Cerebellar nuclear complex (tissue), 1 donor: ENCODE results near the gene ABCB8.
"Not testable (repeated sequence)": the region's sequence is repeated elsewhere in the genome, so short reads cannot be mapped to it uniquely, and the experiment has no call there.

Experiments
- DNase-seq, 2 experiments: peaks; one replicate each; lab custom pipeline; 2025; lab: John Stamatoyannopoulos, UW

ABCB8 gene

GRCh38 chr7:151035026-151035717, 6.9 kb downstream of the ABCB8 start:
- DNase-seq, result no peak

GRCh38 chr7:151035902-151036301, 7.7 kb downstream of the ABCB8 start:
- no peak for DNase-seq

- no peak for DNase-seq
Measured at GRCh38 chr7:151038951-151039849, 10.9 kb downstream of the ABCB8 start.

GRCh38 chr7:151039850-151040548, 11.7 kb downstream of the ABCB8 start:
- no peak for DNase-seq

GRCh38 chr7:151040616-151041375, 12.5 kb downstream of the ABCB8 start:
- DNase-seq, result no peak

GRCh38 chr7:151043449-151043848, 15.2 kb downstream of the ABCB8 start:
- DNase-seq, result not testable (repeated sequence)

GRCh38 chr7:151043959-151044358, 15.7 kb downstream of the ABCB8 start:
- DNase-seq, result no peak

GRCh38 chr7:151045262-151045661, 17.0 kb downstream of the ABCB8 start:
- DNase-seq, result no peak

GRCh38 chr7:151045967-151046366, 17.7 kb downstream of the ABCB8 start:
- no peak for DNase-seq

- no peak for DNase-seq
Measured at GRCh38 chr7:151046603-151047573, 18.6 kb downstream of the ABCB8 start.

GRCh38 chr7:151047976-151048815, 19.9 kb downstream of the ABCB8 start, which contains the start of gene ASIC3:
Gene ASIC3, plus strand, starts transcription at chr7:151048531. Its CDS starts 355 bp downstream, at chr7:151048886.
- no peak for DNase-seq

- DNase-seq, result no peak
Measured at GRCh38 chr7:151048911-151049463, 20.7 kb downstream of the ABCB8 start.

GRCh38 chr7:151051108-151051507, 22.9 kb downstream of the ABCB8 start:
- DNase-seq, result no peak

GRCh38 chr7:151053096-151053495, 24.8 kb downstream of the ABCB8 start:
- DNase-seq, result no peak

GRCh38 chr7:151053751-151054150, 25.5 kb downstream of the ABCB8 start:
- DNase-seq, result no peak

GRCh38 chr7:151056283-151056665, 28.0 kb downstream of the ABCB8 start:
- DNase-seq, result no peak

GRCh38 chr7:151056666-151057505, 28.6 kb downstream of the ABCB8 start:
- no peak for DNase-seq

- no peak for DNase-seq
Measured at GRCh38 chr7:151057506-151057988, 29.3 kb downstream of the ABCB8 start, which contains the start of gene CDK5. Gene CDK5, minus strand, starts transcription at chr7:151057897. Its CDS starts 49 bp downstream, at chr7:151057848.
